Neuronal stem cell (in vitro differentiated cells): ENCODE results near the gene WFS1.

ENCODE experiments used
- DNase-seq: peaks from one replicate; pipeline ENCODE4 v3.0.0-alpha.2; 2013; ENCODE audit warnings: low spot score
- H2AFZ ChIP-seq: one replicate; pipeline ENCODE4 v1.6.1; 2013; ENCODE audit warnings: mild to moderate bottlenecking, low read length, inconsistent platforms
- H2AK5ac ChIP-seq: 2 replicates; pipeline ENCODE4 v1.6.1; 2013; ENCODE audit warnings: low read depth, mild to moderate bottlenecking, inconsistent platforms, low read length, moderate library complexity, mixed read lengths
- H2BK120ac ChIP-seq: 2 replicates; pipeline ENCODE4 v1.6.1; 2013; ENCODE audit warnings: low read depth, mild to moderate bottlenecking, inconsistent platforms, low read length, moderate library complexity, mixed read lengths
- H2BK12ac ChIP-seq: one replicate; pipeline ENCODE4 v1.6.1; 2013; ENCODE audit warnings: low read length, inconsistent platforms
- H2BK15ac ChIP-seq: 2 replicates; pipeline ENCODE4 v1.6.1; 2013; ENCODE audit warnings: mild to moderate bottlenecking, low read length, inconsistent platforms, mixed read lengths
- H2BK5ac ChIP-seq: one replicate; pipeline ENCODE4 v1.6.1; 2013; ENCODE audit warnings: inconsistent platforms, mild to moderate bottlenecking, low read length, moderate library complexity
- H3K14ac ChIP-seq: one replicate; pipeline ENCODE4 v1.6.1; 2013; ENCODE audit warnings: low read length, inconsistent platforms
- H3K18ac ChIP-seq: 2 replicates; pipeline ENCODE4 v1.6.1; 2013; ENCODE audit warnings: low read length, inconsistent platforms
- H3K23ac ChIP-seq: 2 replicates; pipeline ENCODE4 v1.6.1; 2013; ENCODE audit warnings: low read depth, mild to moderate bottlenecking, mixed read lengths, low read length, inconsistent platforms; ENCODE audit not compliant: poor library complexity
- H3K27ac ChIP-seq: replicated peaks from 3 replicates; pipeline ENCODE4 v1.5.1; 2013; ENCODE audit warnings: low read length, inconsistent platforms
- H3K27me3 ChIP-seq, 3 experiments: 2 replicates each; pipeline ENCODE4 v1.6.1; 2013; ENCODE audit warnings: low read length in 3 of 3, mild to moderate bottlenecking in 2 of 3, inconsistent platforms in 1 of 3, low read depth in 1 of 3, mixed read lengths in 1 of 3, moderate library complexity in 1 of 3; ENCODE audit not compliant: control insufficient read depth in 3 of 3, insufficient read depth in 3 of 3
- H3K36me3 ChIP-seq, 2 donors: replicated peaks in 1 of 2; 2 replicates each; pipeline ENCODE4 v1.6.1; 2013; ENCODE audit warnings: low read length in 2 of 2; ENCODE audit not compliant: control insufficient read depth in 2 of 2, insufficient read depth in 2 of 2
- H3K4ac ChIP-seq: 2 replicates; pipeline ENCODE4 v1.6.1; 2013; ENCODE audit warnings: inconsistent platforms, mild to moderate bottlenecking, low read length, moderate library complexity
- H3K4me1 ChIP-seq, 2 donors: 1 replicate in 1 of 2; 2 replicates in 1 of 2; pipeline ENCODE4 v1.6.1; 2013; ENCODE audit warnings: low read length in 2 of 2, low read depth in 1 of 2; ENCODE audit not compliant: control insufficient read depth in 2 of 2, insufficient read depth in 1 of 2
- H3K4me2 ChIP-seq: one replicate; pipeline ENCODE4 v1.6.1; 2013; ENCODE audit warnings: mild to moderate bottlenecking, low read length, inconsistent platforms; ENCODE audit not compliant: insufficient read depth, poor library complexity, severe bottlenecking
- H3K4me3 ChIP-seq, 2 donors: 2 replicates each; pipeline ENCODE4 v1.5.1; 2013; ENCODE audit warnings: low read length in 2 of 2, mild to moderate bottlenecking in 2 of 2, inconsistent platforms in 1 of 2, moderate library complexity in 1 of 2
- H3K79me1 ChIP-seq: one replicate; pipeline ENCODE4 v1.6.1; 2013; ENCODE audit warnings: low read depth, mild to moderate bottlenecking, inconsistent platforms, low read length, moderate library complexity
- H3K9ac ChIP-seq: one replicate; pipeline ENCODE4 v1.6.1; 2013; ENCODE audit warnings: mild to moderate bottlenecking, low read depth, low read length, inconsistent platforms; ENCODE audit not compliant: poor library complexity
- H3K9me3 ChIP-seq, 2 donors: replicated peaks in 1 of 2; 2 replicates each; pipeline versions ENCODE3 to v1.6.1; 2013; ENCODE audit warnings: low read length in 2 of 2, mild to moderate bottlenecking in 2 of 2, inconsistent platforms in 1 of 2, low read depth in 1 of 2, mixed read lengths in 1 of 2, moderate library complexity in 1 of 2; ENCODE audit not compliant: control insufficient read depth in 2 of 2, insufficient read depth in 1 of 2
- H4K8ac ChIP-seq: one replicate; pipeline ENCODE4 v1.6.1; 2013; ENCODE audit warnings: low read depth, mild to moderate bottlenecking, inconsistent platforms, low read length, moderate library complexity
- H4K91ac ChIP-seq: one replicate; pipeline ENCODE4 v1.6.1; 2013; ENCODE audit warnings: low read length, low read depth, mild to moderate bottlenecking, inconsistent platforms; ENCODE audit not compliant: poor library complexity
- WGBS, 2 donors: extraction: QIAGEN DNeasy Blood & Tissue Kit; methylation state at CpG; one replicate each; pipeline ENCODE4 v1.1.7; 2013; ENCODE audit warnings: missing lambda C conversion rate in 2 of 2, mixed read lengths in 1 of 2; ENCODE audit not compliant: insufficient read length in 2 of 2, insufficient replicate concordance in 1 of 2; ENCODE audit errors: extremely low coverage in 2 of 2; 5-methylcytosine and 5-hydroxymethylcytosine counted together

WFS1 gene

DNA sequence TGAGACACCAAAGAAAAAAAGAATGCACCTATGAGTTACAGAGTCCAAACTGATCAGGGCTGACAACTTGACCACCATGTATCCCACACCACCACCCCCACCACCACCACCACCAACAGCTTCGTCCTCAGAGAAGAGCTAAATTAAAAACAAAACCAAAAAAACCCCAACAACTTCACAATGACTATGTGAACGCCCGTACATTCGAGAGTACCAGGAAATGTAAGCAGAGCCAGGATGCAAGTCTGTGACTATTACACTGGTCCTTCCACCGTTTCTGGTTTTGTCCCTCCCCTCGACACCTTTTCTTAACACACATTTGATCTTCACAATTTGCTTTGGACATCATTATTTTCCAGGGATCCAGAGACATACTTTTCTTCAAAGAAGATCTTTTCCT is 51.0 kb downstream of the WFS1 start:
- Histone ChIP-seq H2BK5ac (no peak overlapping the region), H2BK15ac (no peak overlapping the region), H3K23ac (no peak overlapping the region), H3K4me1 (peaks cover 10% of the 10 kb centered on the region in 2 donors), H3K4ac (no peak overlapping the region), H4K8ac (no peak overlapping the region), H3K27me3 (peaks cover 0 to 15% (median 0%) of the 10 kb centered on the region in 3 experiments), H2BK12ac (no peak overlapping the region), H3K14ac (no peak overlapping the region), H2BK120ac (no peak overlapping the region), H3K9ac (no peak overlapping the region), H3K18ac (no peak overlapping the region), H3K27ac (no peak overlapping the region), H3K79me1 (no peaks in the 10 kb centered on the region), H4K91ac (no peak overlapping the region), H2AK5ac (no peak overlapping the region), H2AFZ (no peak overlapping the region), H3K36me3 (no peaks in the 10 kb centered on the region), H3K4me2 (no peak overlapping the region), H3K9me3 (peaks cover 3% of the 10 kb centered on the region in 2 donors), H3K4me3 (no peak overlapping the region)
- no peak for DNase-seq
- no CpG with 5 or more reads among the region's 6 CpGs for WGBS, 2 donors

DNA sequence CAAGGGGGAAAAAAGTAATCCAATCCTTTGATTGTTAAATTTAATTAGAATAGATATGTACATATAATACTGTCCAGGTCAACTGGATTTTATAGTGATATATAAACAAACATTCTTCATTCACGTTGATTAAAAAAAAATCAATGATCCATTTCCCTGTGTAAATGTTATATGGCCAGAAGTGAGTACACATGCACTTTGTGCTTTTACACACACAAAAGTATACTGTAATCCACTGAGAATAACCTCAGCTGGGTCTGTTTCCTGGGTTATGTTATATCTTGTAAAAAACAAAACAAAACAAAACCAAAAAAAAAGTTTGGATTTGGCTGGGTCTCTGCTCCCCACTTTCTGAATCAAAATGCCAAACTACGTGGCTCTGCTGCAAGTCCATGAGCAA is 51.7 kb downstream of the WFS1 start:
- no CpG with 5 or more reads among the region's 2 CpGs for WGBS, 2 donors
- H3K27me3 ChIP-seq = peaks cover 0 to 18% (median 0%) of the 10 kb centered on the region in 3 experiments

DNA sequence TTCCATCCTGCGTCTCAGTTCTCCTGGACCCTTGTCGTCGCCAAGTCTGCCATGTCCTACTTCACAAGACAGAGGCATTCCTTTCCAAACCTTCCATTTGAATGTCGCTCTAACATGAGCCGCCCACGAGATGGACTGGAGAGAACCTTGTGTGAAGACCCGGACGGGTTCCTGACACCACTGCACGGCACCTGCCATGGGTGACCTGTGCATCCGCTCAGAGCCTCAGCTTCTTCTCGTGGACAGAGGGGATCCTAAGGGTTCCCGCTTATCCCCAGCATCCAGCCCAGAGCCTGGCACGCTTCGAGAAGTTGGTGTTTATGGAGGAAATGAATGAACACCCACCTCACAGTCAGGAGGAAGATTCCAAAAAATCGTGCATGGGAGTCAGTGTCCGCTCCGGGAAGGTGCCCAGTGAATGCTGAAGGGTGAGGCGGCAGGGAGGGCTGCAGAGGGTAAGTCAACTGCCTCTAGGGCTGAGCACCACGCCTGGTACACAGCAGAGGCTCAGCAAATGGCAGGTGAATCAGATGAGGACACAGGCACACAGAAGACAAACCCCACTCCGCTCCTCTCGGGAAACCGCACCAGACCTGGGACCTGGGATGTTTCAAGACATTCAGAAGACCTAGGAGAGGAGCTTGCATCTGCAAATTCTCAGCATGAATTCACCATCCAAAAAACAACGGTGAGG is 52.6 kb downstream of the WFS1 start:
- Histone ChIP-seq H3K79me1 (no peaks in the 10 kb centered on the region), H3K23ac (no peak overlapping the region), H4K8ac (no peak overlapping the region), H3K27ac (no peak overlapping the region), H2AFZ (no peak overlapping the region), H3K4ac (no peak overlapping the region), H2BK5ac (no peak overlapping the region), H3K18ac (no peak overlapping the region), H3K9me3 (peaks cover 3% of the 10 kb centered on the region in 2 donors), H4K91ac (no peak overlapping the region), H3K9ac (no peak overlapping the region), H3K4me2 (no peak overlapping the region), H3K36me3 (no peaks in the 10 kb centered on the region), H3K14ac (no peak overlapping the region), H2BK15ac (no peak overlapping the region), H2AK5ac (no peak overlapping the region), H3K27me3 (peaks cover 0 to 17% (median 0%) of the 10 kb centered on the region in 3 experiments), H3K4me3 (no peak overlapping the region), H2BK12ac (no peak overlapping the region), H3K4me1 (peaks cover 11 to 14% of the 10 kb centered on the region in 2 donors), H2BK120ac (no peak overlapping the region)
- no peak for DNase-seq
- WGBS, 2 donors = no CpG with 5 or more reads among the region's 23 CpGs

More for the DNA sequence above, 51.7 kb downstream of the WFS1 start:
- Histone ChIP-seq H3K36me3 (no peaks in the 10 kb centered on the region), H3K18ac (no peak overlapping the region), H2AK5ac (no peak overlapping the region), H3K4me1 (peaks cover 11 to 12% of the 10 kb centered on the region in 2 donors), H3K23ac (no peak overlapping the region), H3K4me2 (no peak overlapping the region), H4K8ac (no peak overlapping the region), H3K4me3 (no peak overlapping the region), H3K79me1 (no peaks in the 10 kb centered on the region), H3K9ac (no peak overlapping the region), H2BK120ac (no peak overlapping the region), H3K14ac (no peak overlapping the region), H4K91ac (no peak overlapping the region), H3K9me3 (peaks cover 3% of the 10 kb centered on the region in 2 donors), H2BK12ac (no peak overlapping the region), H3K27ac (no peak overlapping the region), H3K4ac (no peak overlapping the region), H2AFZ (no peak overlapping the region), H2BK15ac (no peak overlapping the region), H2BK5ac (no peak overlapping the region)
- no peak for DNase-seq

DNA sequence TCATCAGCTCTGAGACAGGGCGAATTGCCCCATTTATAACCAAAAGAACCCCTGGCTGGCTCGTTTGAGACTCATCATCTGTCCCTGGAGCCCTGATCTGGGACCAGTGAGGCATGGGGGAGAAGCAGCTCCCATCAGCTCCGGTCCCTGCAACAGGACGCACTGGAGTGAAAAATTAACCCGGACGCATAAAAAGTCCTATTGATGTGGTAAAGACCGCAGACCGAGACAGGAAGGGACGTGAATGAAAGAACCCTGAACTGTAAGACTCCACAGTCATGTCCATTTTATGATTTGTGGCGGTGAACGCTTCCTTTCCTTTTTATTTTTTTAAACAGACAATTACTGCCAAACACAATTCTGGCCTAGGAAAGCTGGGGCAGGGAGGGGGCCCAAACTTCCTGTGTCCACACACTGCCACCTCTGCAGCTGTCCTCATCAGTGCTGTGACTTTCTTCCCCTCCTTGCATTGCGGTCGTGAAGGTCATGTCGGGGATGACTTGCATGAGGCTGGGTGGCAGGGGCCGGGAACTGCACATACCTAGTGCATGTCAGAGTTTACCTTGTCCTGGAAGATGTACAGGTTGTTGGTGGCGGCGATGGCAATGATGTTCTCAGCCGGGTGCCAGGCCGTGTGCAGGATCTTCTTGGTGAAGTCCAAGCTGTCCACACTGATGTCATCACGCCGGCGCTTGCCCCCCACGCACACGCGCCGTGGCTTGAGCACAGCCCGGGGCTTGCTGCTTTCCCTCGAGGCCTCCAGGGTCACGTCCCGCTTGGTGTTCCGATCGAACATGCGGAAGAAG is 53.3 kb downstream of the WFS1 start:
- no peak overlapping the region for H3K27ac ChIP-seq
- H3K27me3 ChIP-seq = peaks cover 0 to 16% (median 0%) of the 10 kb centered on the region in 3 experiments
- no peak overlapping the region for H3K14ac ChIP-seq
- peak overlapping the region in 1 of 2 donors; percentile 28 for H3K4me3 ChIP-seq
- H2BK15ac ChIP-seq = no peak overlapping the region
- no peak overlapping the region for H4K8ac ChIP-seq
- H3K4me1 ChIP-seq = peaks cover 11 to 14% of the 10 kb centered on the region in 2 donors
- no peak overlapping the region for H3K9ac ChIP-seq
- H3K79me1 ChIP-seq = no peaks in the 10 kb centered on the region
- H2AFZ ChIP-seq = no peak overlapping the region
- no peak overlapping the region for H2BK120ac ChIP-seq
- H2BK12ac ChIP-seq = no peak overlapping the region
- H3K9me3 ChIP-seq = peaks cover 3% of the 10 kb centered on the region in 2 donors
- no CpG with 5 or more reads among the region's 33 CpGs for WGBS, 2 donors
- peak overlapping the region; percentile 26 for H4K91ac ChIP-seq
- H3K4ac ChIP-seq = no peak overlapping the region
- H3K18ac ChIP-seq = peak overlapping the region; percentile 39
- no peaks in the 10 kb centered on the region for H3K36me3 ChIP-seq
- DNase-seq = no peak
- H2AK5ac ChIP-seq = no peak overlapping the region
- peak overlapping the region; percentile 40 for H3K23ac ChIP-seq
- H3K4me2 ChIP-seq = no peak overlapping the region
- H2BK5ac ChIP-seq = no peak overlapping the region
